Neural cell (in vitro differentiated cells): ENCODE measurements around the gene HSD3B7.

Experiments used
- EZH2 ChIP-seq: fragments of 200-600, 300-800 bp; shearing (Covaris generic), sonication (generic); IDR thresholded peaks from 2 replicates; pipeline ENCODE4 v1.6.1; 2014; ENCODE audit warnings: antibody characterized with exemption, low read length, borderline replicate concordance, mild to moderate bottlenecking; ENCODE audit not compliant: insufficient read depth, poor library complexity, severe bottlenecking
- TF ChIP-seq, protein P1 (sequence below): fragments of 450-650 bp; IDR thresholded peaks from 2 replicates; pipeline ENCODE4 v1.5.1; 2014; ENCODE audit warnings: antibody characterized with exemption, mild to moderate bottlenecking, moderate library complexity; ENCODE audit not compliant: poor library complexity, severe bottlenecking

DNA sequence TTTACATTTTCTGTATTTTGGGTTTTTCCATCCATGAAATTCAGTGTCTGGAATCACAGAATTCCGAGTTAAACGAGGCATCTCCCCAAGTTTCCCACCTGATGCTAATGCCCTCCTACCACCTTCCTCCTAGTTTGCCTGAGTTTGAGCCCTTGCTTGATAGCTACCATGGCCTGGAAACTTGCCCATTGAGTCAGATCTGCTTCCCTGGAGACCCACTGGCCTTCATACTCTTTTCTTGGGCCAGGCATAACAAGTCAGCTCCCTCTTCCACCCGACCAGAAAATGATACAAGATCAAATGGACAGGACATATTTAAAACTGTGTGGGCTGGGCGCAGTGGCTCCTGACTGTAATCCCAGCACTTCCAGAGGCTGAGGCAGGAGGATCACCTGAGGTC is 17.2 kb upstream of the HSD3B7 start:
- TF ChIP-seq, protein P1, sequence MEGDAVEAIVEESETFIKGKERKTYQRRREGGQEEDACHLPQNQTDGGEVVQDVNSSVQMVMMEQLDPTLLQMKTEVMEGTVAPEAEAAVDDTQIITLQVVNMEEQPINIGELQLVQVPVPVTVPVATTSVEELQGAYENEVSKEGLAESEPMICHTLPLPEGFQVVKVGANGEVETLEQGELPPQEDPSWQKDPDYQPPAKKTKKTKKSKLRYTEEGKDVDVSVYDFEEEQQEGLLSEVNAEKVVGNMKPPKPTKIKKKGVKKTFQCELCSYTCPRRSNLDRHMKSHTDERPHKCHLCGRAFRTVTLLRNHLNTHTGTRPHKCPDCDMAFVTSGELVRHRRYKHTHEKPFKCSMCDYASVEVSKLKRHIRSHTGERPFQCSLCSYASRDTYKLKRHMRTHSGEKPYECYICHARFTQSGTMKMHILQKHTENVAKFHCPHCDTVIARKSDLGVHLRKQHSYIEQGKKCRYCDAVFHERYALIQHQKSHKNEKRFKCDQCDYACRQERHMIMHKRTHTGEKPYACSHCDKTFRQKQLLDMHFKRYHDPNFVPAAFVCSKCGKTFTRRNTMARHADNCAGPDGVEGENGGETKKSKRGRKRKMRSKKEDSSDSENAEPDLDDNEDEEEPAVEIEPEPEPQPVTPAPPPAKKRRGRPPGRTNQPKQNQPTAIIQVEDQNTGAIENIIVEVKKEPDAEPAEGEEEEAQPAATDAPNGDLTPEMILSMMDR, result no peak
- no peak for TF ChIP-seq EZH2
